HG03066 (cell line): ENCODE measurements around the gene MLXIPL.
"Not testable (repeated sequence)": the region's sequence is repeated elsewhere in the genome, so short reads cannot be mapped to it uniquely, and the experiment has no call there.

Source experiments
- ATAC-seq: cut with Tn5 transposase; IDR thresholded peaks from one replicate; pipeline ENCODE4 v1.9.1; 2021; ENCODE audit warnings: low read depth; ENCODE audit not compliant: unreplicated experiment

Gene MLXIPL

GRCh38 chr7:73646785-73647724, 22.7 kb upstream of the MLXIPL start:
- ATAC-seq = no peak

GRCh38 chr7:73645643-73646174, 21.4 kb upstream of the MLXIPL start:
- no peak for ATAC-seq

GRCh38 chr7:73644688-73645286, 20.5 kb upstream of the MLXIPL start:
- no peak for ATAC-seq

- ATAC-seq = no peak
Observed at GRCh38 chr7:73642834-73643233, 18.5 kb upstream of the MLXIPL start.

GRCh38 chr7:73638911-73639310, 14.6 kb upstream of the MLXIPL start:
- ATAC-seq = no peak

- ATAC-seq = no peak
Observed at GRCh38 chr7:73635428-73636200, 11.3 kb upstream of the MLXIPL start.

- no peak for ATAC-seq
Observed at GRCh38 chr7:73633844-73634243, 9.5 kb upstream of the MLXIPL start.

GRCh38 chr7:73633323-73633722, 9.0 kb upstream of the MLXIPL start:
- ATAC-seq = no peak

GRCh38 chr7:73631558-73631957, 7.2 kb upstream of the MLXIPL start:
- ATAC-seq = no peak

GRCh38 chr7:73628504-73628903, 4.2 kb upstream of the MLXIPL start:
- ATAC-seq = no peak

- ATAC-seq = no peak
Observed at GRCh38 chr7:73626814-73627213, 2.5 kb upstream of the MLXIPL start.

- ATAC-seq = no peak
Observed at GRCh38 chr7:73625276-73625675, 954 bp upstream of the MLXIPL start.

- ATAC-seq = no peak
Observed at GRCh38 chr7:73624669-73625001, 313 bp upstream of the MLXIPL start.

GRCh38 chr7:73622909-73623797, 1.2 kb downstream of the MLXIPL start:
- no peak for ATAC-seq

GRCh38 chr7:73622527-73622908, 1.8 kb downstream of the MLXIPL start:
- ATAC-seq = no peak

- ATAC-seq = no peak
Observed at GRCh38 chr7:73621168-73622063, 2.9 kb downstream of the MLXIPL start.

- not testable (repeated sequence) for ATAC-seq
Observed at GRCh38 chr7:73619394-73619793, 4.9 kb downstream of the MLXIPL start.

GRCh38 chr7:73618538-73618937, 5.8 kb downstream of the MLXIPL start:
- no peak for ATAC-seq

GRCh38 chr7:73617520-73617919, 6.8 kb downstream of the MLXIPL start:
- ATAC-seq = not testable (repeated sequence)
